Progenitor cell of endocrine pancreas (in vitro differentiated cells): ENCODE results near the gene GRIA3. TPM values are rescaled to one million over a fixed set of nuclear protein-coding genes. Genes with fewer than 3 reads are reported as not detected.

Experiments
- DNase-seq: peaks from one replicate; pipeline ENCODE4 v3.0.0; 2021; ENCODE audit warnings: low spot score; ENCODE audit not compliant: unreplicated experiment
- H3K27ac Mint-ChIP-seq: 2 replicates; pipeline ENCODE4 v1.8.0; 2021; ENCODE audit warnings: mild to moderate bottlenecking, moderate library complexity, mixed read lengths
- H3K27me3 Mint-ChIP-seq: 2 replicates; pipeline ENCODE4 v1.8.0; 2021; ENCODE audit warnings: mixed read lengths
- H3K36me3 Mint-ChIP-seq: 2 replicates; pipeline ENCODE4 v1.8.0; 2022; ENCODE audit warnings: mixed read lengths; ENCODE audit not compliant: insufficient read depth
- H3K4me1 Mint-ChIP-seq: 2 replicates; pipeline ENCODE4 v1.8.0; 2021; ENCODE audit warnings: low read depth, mixed read lengths
- H3K4me3 Mint-ChIP-seq: 2 replicates; pipeline ENCODE4 v1.8.0; 2021; ENCODE audit warnings: low read depth, mild to moderate bottlenecking, moderate library complexity, mixed read lengths
- H3K9me3 Mint-ChIP-seq: 2 replicates; pipeline ENCODE4 v1.8.0; 2021; ENCODE audit warnings: low read depth, mixed read lengths
- CTCF ChIP-seq: fragments of 200-600 bp; sonication (generic); IDR thresholded peaks from one replicate; pipeline ENCODE4 v1.5.0; 2021; ENCODE audit warnings: antibody characterized with exemption, mild to moderate bottlenecking; ENCODE audit not compliant: unreplicated experiment
- total RNA-seq: library from RNA; stranded (reverse); gene quantifications from 2 replicates; pipeline ENCODE4 v1.2.1, GENCODE V29; 2021

The GRIA3 gene
- total RNA-seq, 1 donor from 2014 or later: 2.5 TPM

GRCh38 chrX:123181233-123181914 is 2.7 kb upstream of the GRIA3 start:
- no peak for TF ChIP-seq CTCF
- Mint-ChIP-seq H3K36me3 (no peaks in the 10 kb centered on the region), H3K9me3 (peaks cover 3% of the 10 kb centered on the region), H3K27ac (no peak overlapping the region), H3K4me3 (no peak overlapping the region), H3K27me3 (peaks cover 11% of the 10 kb centered on the region), H3K4me1 (peaks cover 3% of the 10 kb centered on the region)
- no peak for DNase-seq

GRCh38 chrX:123184866-123185276 is 793 bp downstream of the GRIA3 start:
- H3K4me3 Mint-ChIP-seq: peak overlapping the region; percentile 67
- H3K36me3 Mint-ChIP-seq: no peaks in the 10 kb centered on the region
- H3K27me3 Mint-ChIP-seq: peaks cover 16% of the 10 kb centered on the region
- H3K4me1 Mint-ChIP-seq: peaks cover 3% of the 10 kb centered on the region
- peaks cover 3% of the 10 kb centered on the region for H3K9me3 Mint-ChIP-seq
- no peak for TF ChIP-seq CTCF
- H3K27ac Mint-ChIP-seq: no peak overlapping the region
- DNase-seq: no peak

- H3K36me3 Mint-ChIP-seq: no peaks in the 10 kb centered on the region
- TF ChIP-seq CTCF: no peak
- DNase-seq: no peak
- peak overlapping the region; percentile 35 for H3K4me3 Mint-ChIP-seq
- peaks cover 3% of the 10 kb centered on the region for H3K4me1 Mint-ChIP-seq
- H3K9me3 Mint-ChIP-seq: peaks cover 3% of the 10 kb centered on the region
- H3K27ac Mint-ChIP-seq: no peak overlapping the region
- H3K27me3 Mint-ChIP-seq: peaks cover 16% of the 10 kb centered on the region
Observed at GRCh38 chrX:123185721-123186120, 1.6 kb downstream of the GRIA3 start.

GRCh38 chrX:123186801-123187200 is 2.7 kb downstream of the GRIA3 start:
- Mint-ChIP-seq H3K36me3 (no peaks in the 10 kb centered on the region), H3K4me1 (peaks cover 3% of the 10 kb centered on the region), H3K9me3 (peaks cover 3% of the 10 kb centered on the region), H3K27me3 (peaks cover 15% of the 10 kb centered on the region), H3K4me3 (no peak overlapping the region), H3K27ac (no peak overlapping the region)
- TF ChIP-seq CTCF: no peak
- no peak for DNase-seq

GRCh38 chrX:123188081-123188480 is 4.0 kb downstream of the GRIA3 start:
- no peak for DNase-seq
- Mint-ChIP-seq H3K4me3 (no peak overlapping the region), H3K27ac (no peak overlapping the region), H3K9me3 (peaks cover 6% of the 10 kb centered on the region), H3K27me3 (peaks cover 13% of the 10 kb centered on the region), H3K4me1 (peaks cover 2% of the 10 kb centered on the region), H3K36me3 (no peaks in the 10 kb centered on the region)
- TF ChIP-seq CTCF: no peak
